ENCODE results near the gene DPP9.
"Not testable (repeated sequence)": the region's sequence is repeated elsewhere in the genome, so short reads cannot be mapped to it uniquely, and the experiment has no call there.

The DPP9 gene

DNA sequence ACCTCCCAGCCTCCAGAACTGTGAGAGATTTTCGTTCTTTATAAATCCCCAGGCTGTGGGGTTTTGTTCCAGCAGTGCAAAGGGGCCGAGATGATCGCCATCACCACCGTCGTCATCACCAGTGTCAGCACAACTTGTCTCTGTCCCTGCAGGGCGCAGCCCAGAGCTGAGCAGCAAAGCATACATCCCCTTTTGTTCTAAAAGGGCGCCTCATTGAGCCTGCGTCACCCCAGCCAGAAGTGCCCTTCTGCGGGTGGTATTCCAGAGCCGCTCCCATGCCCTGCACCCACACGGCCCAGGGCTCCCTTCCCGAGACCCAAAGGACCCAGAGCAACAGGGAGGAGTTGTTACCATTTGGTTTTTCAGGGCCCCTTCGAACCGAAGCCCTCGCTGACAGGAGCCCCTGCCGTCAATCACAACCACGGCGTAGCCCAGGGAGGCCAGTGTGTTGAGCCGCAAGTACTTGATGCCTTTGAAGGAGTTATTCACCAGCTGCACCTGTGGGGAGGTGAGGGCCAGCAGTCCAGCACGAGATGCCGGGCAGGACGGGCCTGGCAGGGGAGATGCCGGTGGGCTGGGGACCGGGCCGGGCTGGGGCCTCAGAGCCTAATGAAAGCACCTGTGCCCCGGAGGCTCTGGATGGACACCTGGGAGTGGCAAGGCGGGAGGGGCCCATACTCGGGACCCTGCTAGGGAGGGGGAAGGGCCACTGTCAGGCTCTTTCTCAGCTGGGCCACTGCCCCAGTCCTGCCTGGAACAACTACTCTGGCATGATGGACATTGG, 39.1 kb downstream of the DPP9 start:
- FAIRE-seq, result no peak

DNA sequence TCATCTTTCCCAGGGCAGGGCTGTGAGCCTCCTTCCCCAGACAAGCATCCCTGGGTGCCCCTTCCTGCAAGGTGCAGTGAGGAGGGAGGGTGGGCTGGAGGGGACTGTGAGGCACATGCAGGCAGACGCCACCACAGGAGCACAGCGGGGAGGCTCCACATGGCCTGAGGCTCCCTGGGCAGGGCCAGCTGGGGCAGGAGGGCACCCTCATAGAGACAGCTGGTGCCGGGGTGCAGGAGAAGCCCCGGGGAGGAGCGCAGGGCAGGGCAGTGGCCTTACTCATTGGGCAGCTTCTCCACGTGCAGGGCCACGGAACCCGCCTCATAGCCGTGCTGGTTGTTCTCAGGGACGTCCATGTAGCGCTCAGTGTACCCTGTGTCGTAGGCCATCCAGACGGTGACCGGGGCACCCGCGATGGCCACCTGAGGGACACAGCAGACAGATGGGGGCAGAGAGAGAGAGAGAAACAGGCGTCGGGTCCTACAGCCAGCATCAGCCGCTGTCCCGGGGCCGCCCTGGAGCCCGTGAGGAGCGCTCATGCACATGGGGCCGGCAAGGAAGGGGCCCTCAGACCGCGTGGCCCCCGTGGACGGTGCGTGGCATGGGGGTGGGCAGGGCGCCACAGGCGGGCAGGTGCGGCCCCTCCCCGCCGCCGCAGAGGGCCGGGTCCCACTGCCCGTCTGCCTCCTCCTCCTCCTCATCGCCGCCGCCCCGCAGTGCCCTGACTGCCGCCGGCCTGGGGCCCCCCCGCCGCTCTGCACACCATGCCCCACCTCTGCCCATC, 41.0 kb downstream of the DPP9 start:
- FAIRE-seq, result no peak

DNA sequence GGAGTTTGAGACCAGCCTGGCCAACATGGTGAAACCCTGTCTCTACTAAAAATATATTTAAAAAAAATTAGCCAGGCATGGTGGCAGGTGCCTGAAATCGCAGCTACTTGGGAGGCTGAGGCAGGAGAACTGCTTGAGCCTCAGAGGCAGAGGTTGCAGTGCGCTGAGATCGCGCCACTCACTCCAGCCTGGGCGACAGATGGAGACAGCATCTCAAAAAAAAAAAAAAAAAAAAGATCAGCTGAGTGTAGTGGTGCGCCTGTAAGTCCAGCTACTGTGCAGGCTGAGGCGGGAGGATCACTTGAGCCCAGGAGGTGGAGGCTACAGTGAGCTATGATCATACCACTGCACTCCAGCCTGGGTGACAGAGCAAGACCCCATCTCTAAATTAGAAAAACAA, 43.6 kb downstream of the DPP9 start:
- not testable (repeated sequence) for FAIRE-seq

DNA sequence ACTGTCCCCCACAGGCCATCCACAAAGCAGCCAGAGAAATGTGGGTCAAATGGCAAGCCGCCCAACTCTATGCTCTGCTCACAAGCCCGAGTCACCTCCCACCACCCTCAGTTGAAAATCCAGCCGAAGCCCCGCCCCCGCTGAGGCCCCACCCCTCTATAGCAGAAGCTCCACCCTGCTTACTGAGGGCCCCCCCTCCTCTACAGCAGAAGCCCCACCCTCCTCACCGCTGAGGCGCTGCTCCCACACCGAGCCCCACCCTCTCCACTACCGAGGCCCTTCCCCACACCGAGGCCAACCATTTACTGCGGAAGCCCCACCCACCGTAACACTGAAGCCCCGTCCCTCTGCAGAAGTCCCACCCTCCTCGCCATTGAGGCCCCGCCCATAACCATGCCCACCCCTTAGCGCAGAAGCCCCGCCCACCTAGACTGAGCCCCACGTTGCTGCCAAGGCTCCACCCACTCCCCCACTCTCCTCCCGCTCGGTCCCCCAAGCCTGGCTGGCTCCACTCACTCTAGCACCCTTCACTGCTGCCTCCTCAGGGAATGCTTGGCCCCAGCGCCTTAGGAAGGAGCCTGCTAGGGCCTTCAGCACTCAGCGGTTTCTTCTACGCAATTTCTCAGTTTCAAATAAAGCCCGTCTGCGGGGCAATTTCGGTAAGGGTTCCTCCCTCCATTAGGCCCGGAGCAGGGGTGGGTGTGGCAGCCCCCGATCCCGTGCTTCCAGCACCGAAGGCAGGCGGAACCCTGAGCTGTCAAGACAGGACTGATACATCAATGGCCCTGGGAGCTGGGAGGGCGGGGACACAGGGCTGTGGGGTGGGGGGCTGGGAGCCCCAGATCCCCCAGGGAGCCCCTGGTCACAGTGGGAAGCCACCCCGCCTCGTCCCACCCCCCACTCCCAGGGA, 44.5 kb downstream of the DPP9 start:
- no peak for FAIRE-seq

DNA sequence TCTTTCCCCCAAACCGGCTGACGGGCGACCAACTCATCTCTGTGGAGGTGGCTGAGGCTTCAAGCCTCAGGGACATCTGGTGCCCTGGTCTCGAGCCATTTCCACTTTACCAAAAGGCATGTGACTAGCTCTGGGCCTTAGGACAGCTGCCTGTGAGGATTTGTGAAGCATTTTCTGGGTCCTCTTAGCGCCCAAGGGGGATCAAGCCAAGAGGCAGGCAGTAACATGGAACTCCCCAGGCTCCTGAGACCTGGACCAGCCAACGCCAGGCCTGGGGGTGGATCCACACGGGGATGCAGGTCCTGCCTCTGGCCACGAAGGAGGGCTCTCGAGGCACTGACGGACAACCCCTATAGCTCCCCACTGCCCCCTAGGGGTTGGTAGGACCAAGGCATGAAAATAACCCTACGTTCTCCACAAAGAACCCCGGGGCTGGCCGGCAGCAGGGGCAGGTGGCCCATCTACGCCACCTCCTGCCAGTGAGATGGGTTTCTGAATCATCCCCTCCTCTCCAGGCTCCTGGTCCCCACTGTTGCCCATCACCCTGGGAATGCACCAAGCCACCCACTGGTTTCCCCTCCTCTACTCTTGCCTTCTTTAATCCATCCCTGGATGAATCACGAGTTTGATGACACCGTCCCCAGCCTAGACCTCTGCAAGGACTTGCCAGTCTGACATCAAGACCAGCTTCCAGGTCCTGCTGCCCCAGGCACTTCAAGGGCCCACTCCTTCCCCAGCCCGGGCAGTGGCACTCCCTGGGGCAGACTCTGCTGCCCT, 46.5 kb downstream of the DPP9 start:
- no peak for FAIRE-seq

DNA sequence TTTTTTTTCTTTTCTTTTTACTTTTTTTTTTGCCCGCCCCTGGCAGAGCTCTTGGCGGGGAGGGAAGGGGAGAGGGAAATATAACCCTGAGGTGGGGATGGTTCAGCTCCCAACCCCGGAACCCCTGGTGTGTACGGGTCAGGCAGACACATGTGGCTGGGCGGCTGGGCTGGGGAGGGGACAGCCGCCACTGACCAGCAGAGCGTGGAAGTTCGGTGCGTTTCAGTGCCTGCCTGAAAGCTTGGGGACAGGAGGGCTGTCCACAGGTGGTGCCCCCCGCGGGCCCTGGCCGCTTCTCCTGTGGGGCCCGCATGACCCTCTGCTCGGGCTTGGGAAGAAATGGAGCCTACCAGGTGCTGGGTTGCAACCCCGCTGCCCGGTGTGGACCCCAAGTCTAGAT, 48.3 kb downstream of the DPP9 start:
- no peak for FAIRE-seq

DNA sequence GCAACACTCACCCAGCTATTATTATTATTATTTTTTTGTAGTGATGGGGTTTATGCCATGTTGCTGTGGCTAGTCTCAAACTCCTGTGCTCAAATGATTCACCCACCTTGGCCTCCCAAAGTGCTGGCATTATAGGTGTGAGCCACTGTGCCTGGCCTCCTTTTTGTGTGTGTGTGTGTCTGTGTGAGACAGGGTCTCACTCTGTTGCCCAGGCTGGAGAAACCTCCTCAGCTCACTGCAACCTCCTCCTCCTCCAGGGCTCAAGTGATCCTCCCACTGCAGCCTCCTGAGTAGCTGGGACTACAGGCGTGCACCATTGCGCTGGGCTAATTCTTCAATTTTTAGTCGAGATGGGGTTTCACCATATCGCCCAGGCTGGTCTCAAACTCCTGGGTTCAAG, 49.9 kb downstream of the DPP9 start:
- no peak for FAIRE-seq

DNA sequence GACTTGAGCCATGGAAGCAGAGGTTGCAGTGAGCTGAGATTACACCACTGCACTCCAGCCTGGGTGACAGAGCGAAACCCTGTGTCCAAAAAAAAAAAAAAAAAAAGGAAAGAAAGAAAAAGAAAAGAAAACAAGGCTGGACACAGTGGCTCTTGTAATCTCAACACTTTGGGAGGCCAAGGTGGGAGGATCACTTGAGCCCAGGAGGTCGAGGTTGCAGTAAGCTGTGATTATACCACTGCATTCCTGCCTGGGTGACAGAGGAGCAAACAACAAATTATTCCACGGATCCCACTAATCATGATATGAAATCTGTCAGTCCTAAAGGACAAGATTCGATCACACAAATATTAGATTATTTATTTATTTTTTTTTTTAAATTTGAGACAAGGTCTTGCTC, 50.4 kb downstream of the DPP9 start:
- no peak for FAIRE-seq

DNA sequence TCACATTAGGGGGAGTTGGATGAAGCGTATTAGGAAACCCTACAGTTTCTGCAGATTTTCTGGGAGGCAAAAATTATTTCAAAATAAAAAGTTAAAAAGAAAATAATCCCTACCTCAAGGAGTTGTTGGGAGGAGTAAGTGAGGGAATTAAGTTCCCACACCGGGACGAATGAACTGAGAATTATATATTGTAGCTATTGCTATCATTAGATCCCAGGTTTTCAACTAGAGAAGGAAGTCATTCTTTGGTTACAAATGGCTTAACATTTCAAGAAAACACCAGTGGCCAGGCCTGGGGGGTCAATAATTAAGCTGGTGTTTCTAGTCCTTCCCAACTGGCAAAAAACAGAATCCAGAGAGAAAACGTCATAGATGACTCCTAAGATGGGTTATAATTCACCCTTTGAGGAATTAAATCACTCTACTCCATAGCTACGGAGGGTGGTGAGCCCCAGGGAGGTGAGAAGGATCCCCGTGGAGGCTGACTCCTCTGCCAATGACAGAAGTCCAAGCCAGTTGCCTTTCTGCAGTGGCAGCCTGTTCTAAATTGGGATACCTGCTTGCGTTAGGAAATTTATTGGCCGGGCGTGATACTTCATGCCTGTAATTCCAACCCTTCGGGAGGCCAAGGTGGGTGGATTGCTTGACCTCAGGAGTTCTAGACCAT, 52.3 kb downstream of the DPP9 start:
- FAIRE-seq, result no peak

DNA sequence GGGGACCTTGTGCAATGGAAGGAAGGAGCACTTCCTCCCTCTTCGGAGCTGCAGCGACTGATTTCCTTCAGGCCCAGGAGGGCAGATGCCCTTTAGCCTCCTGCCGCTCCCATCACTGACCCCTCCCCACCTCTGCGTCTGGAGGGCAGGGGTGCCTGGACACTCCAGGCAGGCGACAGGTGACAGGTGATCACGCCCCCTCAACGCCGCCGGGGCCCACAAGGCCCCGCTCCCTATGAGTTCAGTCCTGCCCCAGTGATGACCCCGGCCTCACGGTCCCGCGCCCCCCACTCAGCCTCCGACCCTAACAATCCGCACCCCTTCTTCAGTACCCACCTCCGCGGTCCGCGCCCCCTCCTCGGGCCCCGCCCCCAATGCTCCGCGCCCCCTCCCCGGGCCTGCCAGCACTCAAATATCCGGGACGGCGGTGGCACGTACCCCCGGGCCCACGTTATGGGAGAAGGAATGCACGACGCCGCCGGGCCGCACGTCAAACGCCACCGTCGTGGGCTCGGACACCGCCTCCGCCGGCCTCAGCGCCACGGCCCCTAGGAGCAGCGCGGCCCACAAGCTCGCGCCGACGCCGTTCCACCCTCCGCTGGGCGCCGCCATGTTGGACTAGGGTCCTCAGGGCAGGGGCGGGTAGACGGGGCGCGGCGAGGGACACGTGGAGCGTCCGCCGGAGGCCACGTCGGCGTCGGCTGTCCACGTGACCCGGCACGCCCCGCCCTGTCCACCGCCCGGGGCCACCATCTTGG, 53.7 kb downstream of the DPP9 start, which contains the start of gene MYDGF:
MYDGF (minus strand) TSS at position 620 of the 758 bp plus-strand sequence; CDS start at position 612, 8 bp downstream.
- FAIRE-seq, result no peak

DNA sequence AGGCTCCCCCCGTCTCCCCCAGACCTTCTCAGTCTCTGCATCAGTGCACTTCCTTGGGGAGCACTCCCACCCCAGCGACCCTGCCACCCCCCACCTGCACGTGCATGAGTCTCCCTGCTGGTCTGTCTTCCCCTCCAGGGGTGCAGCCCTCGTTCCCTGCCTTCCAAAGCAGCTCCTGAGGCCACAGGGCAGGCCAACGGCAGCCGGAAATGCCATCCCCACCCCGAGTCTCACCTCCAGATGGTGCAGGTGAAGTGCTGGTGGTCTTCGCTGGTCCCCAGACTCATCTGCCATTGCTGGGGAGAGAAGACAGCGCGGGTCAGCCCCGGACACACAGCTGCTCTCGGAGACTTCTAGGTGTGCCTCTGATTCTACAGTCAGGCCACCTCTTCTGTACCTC, 59.0 kb downstream of the DPP9 start:
- FAIRE-seq, result no peak

DNA sequence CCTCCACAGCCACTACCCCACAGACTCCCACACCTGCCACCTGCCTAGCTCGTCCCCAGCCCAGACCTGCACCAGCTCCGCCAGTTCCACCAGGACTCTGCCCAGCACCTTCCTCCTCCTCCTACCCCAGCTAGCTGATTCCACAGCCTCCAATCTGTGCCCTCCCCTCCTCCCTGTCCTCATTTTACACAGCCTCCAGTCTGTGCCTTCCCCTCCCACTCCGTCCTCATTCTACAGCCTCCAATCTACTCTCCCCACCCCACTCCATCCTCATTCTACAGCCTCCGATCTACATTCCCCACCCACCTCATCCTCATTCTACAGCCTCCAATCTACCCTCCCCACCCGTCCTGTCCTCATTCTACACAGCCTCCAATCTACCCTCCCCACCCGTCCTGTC, 60.8 kb downstream of the DPP9 start:
- no peak for FAIRE-seq

DNA sequence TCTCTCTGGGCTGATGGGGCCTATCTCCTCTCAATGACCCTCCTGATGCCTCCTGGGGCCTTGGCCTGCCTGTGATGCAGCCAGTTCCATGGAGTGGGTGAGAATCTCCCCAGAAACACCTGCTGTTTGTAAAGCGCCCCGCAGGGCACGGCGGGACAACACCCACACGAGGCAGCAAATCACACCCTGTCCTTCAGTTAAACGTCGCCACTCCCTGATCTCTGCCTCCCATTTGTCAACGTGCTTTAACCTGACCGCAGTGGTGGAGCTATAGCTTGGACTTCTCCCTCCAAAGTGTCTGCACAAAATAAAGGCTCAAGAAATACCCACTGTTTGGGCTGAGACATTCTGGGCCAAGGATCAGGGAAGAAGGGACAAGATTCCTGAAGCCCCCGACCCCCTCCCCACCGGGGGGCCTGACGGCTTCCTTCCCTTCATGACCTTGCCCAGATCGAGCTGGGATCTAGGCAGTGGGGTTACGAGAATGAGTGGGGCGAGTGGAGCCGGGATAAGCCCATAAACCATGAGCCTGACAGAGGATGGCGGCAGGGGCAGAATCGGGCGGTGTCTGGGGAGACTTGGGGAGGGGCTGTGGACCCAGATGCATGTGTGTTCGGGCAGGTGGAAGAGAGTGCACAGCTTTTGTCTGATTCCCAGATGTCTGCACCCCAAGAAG, 61.5 kb downstream of the DPP9 start:
- no peak for FAIRE-seq

DNA sequence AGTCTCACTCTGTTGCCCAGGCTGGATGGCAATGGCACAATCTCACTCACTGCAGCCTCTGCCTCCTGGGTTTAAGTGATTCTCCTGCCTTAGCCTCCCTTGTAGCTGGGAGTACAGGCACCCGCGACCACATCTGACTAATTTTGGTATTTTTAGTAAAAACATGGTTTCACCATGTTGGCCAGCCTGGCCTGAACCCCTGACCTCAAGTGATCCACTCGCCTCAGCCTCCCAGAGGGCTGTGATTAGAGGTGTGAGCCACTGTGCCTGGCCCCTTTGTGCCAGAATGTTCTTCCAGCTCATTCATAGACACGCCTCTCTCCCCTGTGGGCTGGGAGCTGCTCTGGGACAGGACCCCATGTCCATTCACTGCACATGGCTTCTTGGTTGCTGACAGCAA, 62.6 kb downstream of the DPP9 start:
- FAIRE-seq, result no peak

DNA sequence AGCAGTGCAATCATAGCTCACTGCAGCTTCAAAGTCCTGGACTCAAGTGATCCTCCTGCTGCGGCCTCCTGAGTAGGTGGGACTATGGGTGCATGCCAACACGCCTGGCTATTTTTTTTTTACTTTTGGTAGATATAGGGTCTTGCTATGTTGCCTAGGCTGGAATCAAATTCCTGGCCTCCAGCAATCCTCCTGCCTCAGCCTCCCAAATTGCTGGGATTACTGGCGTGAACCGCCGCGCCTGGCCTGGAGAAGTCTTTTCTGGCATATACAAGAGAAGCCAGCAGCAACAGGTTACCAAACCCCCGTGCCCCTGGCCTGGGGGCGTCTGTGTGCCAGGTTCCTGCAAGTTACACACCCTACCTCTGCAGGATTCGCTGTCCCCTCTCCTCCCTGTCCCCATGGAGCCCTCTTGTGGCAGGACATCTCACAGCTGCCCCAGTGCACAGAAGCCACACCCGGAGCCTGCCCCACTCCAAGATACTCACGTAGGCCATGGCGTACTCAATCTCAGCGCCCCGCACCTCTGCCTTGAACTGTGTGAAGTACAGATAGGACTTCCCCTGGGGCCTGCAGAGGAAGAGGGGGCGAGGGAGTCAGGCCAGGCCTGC, 63.4 kb downstream of the DPP9 start:
- no peak for FAIRE-seq

DNA sequence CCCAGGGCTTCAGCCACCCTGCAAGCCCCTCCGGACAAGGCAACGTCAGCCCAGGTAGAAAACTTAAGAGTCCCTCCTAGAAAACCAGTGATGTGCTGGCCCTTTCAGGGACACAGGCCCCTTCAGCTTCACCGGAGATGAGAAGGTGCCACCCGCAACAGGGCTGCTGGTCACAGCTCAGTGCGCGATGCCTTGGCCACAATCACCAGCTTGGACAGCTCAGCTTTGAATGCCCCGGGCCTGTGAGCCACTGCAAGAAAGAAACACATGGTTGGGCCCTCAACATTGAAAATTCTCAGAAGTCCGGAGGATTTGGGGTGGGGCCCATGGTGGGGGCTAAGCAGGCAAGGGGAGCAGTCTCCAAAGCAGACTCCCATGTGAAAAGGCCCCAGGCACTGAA, 65.8 kb downstream of the DPP9 start:
- no peak for FAIRE-seq

DNA sequence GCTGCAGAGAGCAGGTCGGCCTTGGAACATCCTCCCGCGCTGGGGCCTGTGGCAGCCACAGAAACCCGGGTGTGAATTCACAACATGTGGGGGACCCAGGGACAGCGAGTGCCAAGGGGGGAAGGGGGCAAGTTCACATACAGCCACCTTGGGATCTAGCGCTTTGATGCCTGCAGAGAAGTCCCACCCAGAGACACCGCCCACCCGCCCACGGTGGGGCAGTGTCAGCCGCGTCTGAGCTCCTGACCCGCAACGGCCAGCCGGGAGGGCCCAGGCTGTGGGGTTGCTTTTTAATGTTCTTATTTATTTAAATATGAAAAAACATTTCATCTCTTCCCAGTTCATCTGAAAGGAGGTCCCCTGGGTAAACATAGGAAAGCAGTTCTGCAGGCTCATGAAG, 66.4 kb downstream of the DPP9 start:
- FAIRE-seq, result no peak

DNA sequence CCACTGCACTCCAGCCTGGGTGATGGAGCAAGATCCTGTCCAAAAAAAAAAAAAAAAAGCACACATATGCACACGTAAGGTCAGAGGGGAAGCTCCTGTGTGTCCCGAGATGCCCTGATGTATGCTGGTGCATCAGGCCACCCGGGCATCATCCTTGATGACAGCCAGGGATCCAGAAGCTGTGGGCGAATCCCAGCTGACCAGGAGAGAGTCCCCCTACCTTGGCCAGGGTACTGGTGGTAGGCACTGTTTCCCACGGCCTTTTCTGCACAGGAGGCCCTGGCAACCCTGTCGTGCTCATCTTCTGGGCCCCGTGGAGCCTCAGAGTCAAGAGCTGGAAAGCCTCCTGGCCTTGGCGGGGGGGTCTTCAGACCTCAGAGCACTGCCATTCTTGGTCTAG, 67.5 kb downstream of the DPP9 start:
- FAIRE-seq, result no peak

DNA sequence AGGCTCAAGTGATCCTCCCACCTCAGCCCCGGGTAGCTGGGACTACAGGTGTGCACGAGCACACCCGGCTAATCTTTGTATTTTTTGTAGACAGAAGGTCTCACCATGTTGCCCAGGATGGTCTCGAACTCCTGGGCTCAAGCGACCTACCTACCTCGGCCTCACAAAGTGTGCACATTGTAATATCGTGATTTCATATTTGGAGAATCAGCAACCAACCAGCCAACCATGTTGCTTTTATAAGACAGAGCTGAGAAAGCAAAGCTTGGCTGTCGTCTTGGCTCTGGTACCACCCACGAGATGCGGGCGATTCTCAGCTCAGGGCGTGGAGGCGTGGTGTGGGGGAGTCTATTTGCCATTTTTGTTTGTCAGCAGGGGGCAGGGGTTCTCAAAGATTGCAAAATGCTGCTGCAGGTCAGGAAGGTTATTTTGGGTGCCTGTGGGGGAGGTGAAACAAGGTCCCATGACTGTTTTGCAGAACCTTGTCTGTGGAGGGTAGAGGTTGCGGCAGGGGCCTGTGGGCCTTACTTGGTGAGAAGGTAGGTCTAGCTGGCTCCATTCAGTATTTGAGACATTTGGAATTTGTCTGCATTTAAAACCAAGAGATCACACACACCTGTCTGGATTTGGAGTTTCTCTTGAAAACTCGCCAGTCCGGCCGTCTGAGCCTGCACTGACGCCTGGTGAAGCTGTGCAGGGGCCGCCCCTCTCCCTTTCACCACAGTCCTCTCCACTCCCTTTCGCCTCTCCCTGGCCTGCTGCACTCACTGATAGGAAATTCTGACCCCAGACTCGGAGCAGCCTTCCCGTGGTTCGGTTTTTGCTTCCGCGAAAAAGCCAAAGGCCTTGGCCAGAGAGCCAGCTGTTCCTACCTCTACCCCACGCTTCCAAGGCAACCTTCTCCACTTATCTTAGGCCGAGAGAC, 68.9 kb downstream of the DPP9 start:
- FAIRE-seq, result no peak
